Left lung (tissue), 10 donors: ENCODE measurements around the gene PLCL2. TPM values are rescaled to one million over a fixed set of nuclear protein-coding genes. Genes with fewer than 3 reads are reported as not detected.
"Not testable (repeated sequence)": the region's sequence is repeated elsewhere in the genome, so short reads cannot be mapped to it uniquely, and the experiment has no call there.

Experiments used
- ATAC-seq: fragments of 200-7000 bp; cut with Tn5 transposase; one replicate; pipeline ENCODE4 v1.9.1; 2020; ENCODE audit warnings: moderate library complexity
- DNase-seq, 4 donors: peaks; one replicate each; pipeline ENCODE4 v3.0.0-alpha.2; 2013 to 2020
- H3K27ac ChIP-seq, 2 donors: fragments of 200-600 bp; sonication (generic) in 1 of 2; one replicate each; pipeline versions ENCODE4 v1.5.0 to v1.8.0; 2020 to 2021
- H3K27me3 ChIP-seq, 2 donors: fragments of 200-600 bp; sonication (generic) in 1 of 2; one replicate each; pipeline versions ENCODE4 v1.5.0 to v1.8.0; 2020 to 2021
- H3K36me3 ChIP-seq, 2 donors: fragments of 200-600 bp; sonication (generic) in 1 of 2; one replicate each; pipeline versions ENCODE4 v1.5.0 to v1.8.0; 2020 to 2021
- H3K4me1 ChIP-seq, 2 donors: fragments of 200-600 bp; one replicate each; pipeline ENCODE4 v1.8.0; 2021
- H3K4me3 ChIP-seq, 2 donors: fragments of 200-600 bp; sonication (generic) in 1 of 2; one replicate each; pipeline versions ENCODE4 v1.5.0 to v1.8.0; 2020 to 2021; ENCODE audit warnings: mild to moderate bottlenecking in 1 of 2
- H3K9me3 ChIP-seq, 2 donors: fragments of 200-600 bp; sonication (generic) in 1 of 2; one replicate each; pipeline versions ENCODE4 v1.5.0 to v1.8.0; 2020 to 2021
- intact Hi-C, 2 donors: fragments of 100-400 bp; cut with DNase I; formaldehyde crosslinking; loops; one replicate each; pipeline versions ENCODE4 v1.11.2 to v1.14.2; 2022
- polyA plus RNA-seq, 6 donors: library from polyadenylated mRNA; unstranded; fragments of 120-200 nt; gene quantifications; one replicate each; pipeline ENCODE4 v1.2.1, GENCODE V29; 2013; ENCODE audit not compliant: insufficient read length in 6 of 6
- total RNA-seq, 2 donors: library from RNA; stranded (reverse); fragmentation: NEBNext Ultra II Directional; extraction: Animal tissue kit (Norgen Biotek cat#: 25700); gene quantifications; one replicate each; pipeline ENCODE4 v1.2.1, GENCODE V29; 2021
- TF ChIP-seq, protein P1 (sequence below), 2 donors: fragments of 200-600 bp; sonication (generic) in 1 of 2; IDR thresholded peaks; one replicate each; pipeline versions ENCODE4 v1.5.0 to v1.8.0; 2021; ENCODE audit warnings: antibody characterized with exemption in 2 of 2
- donor health status: DM: no; HTN: yes; CAD: no.
- donor health status: DM: no; HTN: no; CAD: no.

The PLCL2 gene
- total and polyA plus RNA-seq, 8 donors = 7.8 to 15.7 (median 10.1) TPM

DNA sequence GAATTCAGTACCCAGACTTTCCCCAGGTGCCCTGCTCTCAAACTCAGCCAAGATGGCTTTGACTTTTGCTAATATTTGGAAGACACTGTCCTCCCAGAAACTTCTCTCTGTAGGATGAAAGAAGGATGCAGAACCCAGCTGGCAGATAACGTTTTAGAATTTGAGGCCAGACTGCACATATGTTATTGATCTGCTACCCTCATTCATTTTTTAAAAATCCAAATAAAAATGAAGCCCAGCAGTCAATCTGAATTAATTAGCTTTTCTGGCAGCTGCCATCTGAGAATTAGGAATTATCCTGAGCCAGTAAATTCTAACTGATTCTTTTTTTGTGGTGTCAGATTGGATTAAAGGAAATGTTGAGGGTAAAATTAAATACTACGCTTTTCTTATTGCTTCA, 236.6 kb downstream of the PLCL2 start:
- ATAC-seq (no peak), DNase-seq (no peak)
- intact Hi-C loops = no loop called here
- no peaks in the 10 kb centered on the region for H3K36me3 ChIP-seq
- TF ChIP-seq, protein P1, sequence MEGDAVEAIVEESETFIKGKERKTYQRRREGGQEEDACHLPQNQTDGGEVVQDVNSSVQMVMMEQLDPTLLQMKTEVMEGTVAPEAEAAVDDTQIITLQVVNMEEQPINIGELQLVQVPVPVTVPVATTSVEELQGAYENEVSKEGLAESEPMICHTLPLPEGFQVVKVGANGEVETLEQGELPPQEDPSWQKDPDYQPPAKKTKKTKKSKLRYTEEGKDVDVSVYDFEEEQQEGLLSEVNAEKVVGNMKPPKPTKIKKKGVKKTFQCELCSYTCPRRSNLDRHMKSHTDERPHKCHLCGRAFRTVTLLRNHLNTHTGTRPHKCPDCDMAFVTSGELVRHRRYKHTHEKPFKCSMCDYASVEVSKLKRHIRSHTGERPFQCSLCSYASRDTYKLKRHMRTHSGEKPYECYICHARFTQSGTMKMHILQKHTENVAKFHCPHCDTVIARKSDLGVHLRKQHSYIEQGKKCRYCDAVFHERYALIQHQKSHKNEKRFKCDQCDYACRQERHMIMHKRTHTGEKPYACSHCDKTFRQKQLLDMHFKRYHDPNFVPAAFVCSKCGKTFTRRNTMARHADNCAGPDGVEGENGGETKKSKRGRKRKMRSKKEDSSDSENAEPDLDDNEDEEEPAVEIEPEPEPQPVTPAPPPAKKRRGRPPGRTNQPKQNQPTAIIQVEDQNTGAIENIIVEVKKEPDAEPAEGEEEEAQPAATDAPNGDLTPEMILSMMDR (IDR thresholded peaks at IDR 0.05) = no peak
- H3K4me3 ChIP-seq = no peak overlapping the region
- no peak overlapping the region for H3K27ac ChIP-seq
- H3K9me3 ChIP-seq = peaks cover 0 to 5% of the 10 kb centered on the region in 2 donors
- no peaks in the 10 kb centered on the region for H3K4me1 ChIP-seq
- H3K27me3 ChIP-seq = no peaks in the 10 kb centered on the region

DNA sequence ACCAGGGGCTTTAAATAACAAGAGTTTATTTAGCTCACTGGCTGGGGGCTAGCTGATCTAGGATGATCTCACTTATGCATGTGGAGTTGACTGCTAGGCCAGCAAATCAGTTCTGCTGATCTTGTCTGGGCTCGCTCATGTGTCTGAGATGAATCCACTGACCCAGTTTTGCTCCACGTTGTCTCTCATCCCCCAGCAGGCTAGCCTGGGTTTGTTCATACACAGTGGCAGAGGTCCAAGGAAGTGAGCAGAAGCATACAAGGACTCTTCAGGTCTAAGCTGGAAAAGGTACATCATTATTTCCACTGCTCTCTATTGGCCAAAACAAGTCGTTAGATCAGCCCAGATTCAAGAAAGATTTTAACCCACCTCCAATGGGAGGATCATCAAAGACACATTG, 238.0 kb downstream of the PLCL2 start:
- no peaks in the 10 kb centered on the region for H3K27me3 ChIP-seq

DNA sequence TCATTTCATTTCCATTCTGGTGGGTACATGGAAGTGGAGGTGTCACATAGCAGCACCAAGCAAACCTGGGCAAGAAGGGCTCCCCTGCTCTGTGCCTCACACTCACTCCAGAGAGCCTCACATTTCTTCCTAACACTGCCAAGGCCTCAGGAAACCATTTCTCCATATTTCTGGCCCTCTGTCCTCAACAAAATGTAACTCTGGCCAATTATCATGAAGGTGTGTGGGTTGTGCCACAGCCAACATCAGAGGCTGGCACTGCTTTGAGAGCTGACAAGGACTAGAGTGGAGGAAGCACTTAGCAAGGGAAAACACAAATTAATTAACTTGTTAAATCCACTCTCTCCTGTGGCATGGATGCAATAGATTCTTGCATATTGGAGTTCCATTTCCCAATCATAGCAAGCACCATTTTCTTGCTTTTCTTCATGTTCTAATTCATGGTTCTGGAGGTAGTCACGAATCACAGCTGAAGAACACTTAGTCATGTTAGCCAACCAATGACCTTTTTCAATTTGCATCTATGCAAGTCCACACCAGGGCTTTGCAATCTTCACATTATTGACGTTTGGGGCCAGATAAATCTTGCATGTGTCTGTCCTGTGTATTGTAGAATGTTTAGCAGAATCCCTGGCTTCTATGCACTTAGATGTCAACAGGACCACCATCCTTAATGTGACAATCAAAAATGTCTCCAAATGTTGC, 241.1 kb downstream of the PLCL2 start:
- H3K9me3 ChIP-seq = peaks cover 0 to 5% of the 10 kb centered on the region in 2 donors
- ATAC-seq = no peak
- DNase-seq = no peak
- no peak overlapping the region for H3K27ac ChIP-seq
- TF ChIP-seq, protein P1 (IDR thresholded peaks at IDR 0.05) = no peak
- intact Hi-C loops = no loop called here
- H3K4me1 ChIP-seq = no peaks in the 10 kb centered on the region
- no peaks in the 10 kb centered on the region for H3K27me3 ChIP-seq
- no peaks in the 10 kb centered on the region for H3K36me3 ChIP-seq
- no peak overlapping the region for H3K4me3 ChIP-seq

More for the DNA sequence above, 238.0 kb downstream of the PLCL2 start:
- Histone ChIP-seq H3K4me1 (no peaks in the 10 kb centered on the region), H3K27ac (no peak overlapping the region), H3K9me3 (peaks cover 0 to 5% of the 10 kb centered on the region in 2 donors), H3K36me3 (no peaks in the 10 kb centered on the region), H3K4me3 (no peak overlapping the region)
- ATAC-seq (no peak), DNase-seq (no peak)
- intact Hi-C loops = no loop called here
- TF ChIP-seq, protein P1 (IDR thresholded peaks at IDR 0.05) = no peak

DNA sequence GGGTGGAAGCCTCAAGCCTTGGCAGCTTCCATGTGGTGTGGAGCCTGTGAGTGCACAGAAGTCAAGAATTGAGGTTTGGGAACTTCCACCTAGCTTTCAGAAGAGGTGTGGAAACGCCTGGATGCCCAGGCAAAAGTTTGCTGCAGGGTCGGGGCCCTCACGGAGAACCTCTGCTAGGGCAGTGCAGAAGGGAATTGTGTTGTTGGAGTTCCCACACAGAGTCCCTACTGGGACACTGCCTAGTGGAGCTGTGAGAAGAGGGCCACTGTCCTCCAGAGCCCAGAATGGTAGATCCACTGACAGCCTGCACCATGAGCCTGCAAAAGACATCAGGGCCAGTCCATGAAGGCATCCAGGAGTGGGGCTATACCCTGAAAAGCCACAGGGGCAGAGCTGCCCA, 243.9 kb downstream of the PLCL2 start:
- H3K9me3 ChIP-seq, intact Hi-C loops, H3K36me3 ChIP-seq, H3K4me3 ChIP-seq, ATAC-seq, H3K27me3 ChIP-seq, H3K4me1 ChIP-seq, H3K27ac ChIP-seq, DNase-seq: not testable (repeated sequence)

DNA sequence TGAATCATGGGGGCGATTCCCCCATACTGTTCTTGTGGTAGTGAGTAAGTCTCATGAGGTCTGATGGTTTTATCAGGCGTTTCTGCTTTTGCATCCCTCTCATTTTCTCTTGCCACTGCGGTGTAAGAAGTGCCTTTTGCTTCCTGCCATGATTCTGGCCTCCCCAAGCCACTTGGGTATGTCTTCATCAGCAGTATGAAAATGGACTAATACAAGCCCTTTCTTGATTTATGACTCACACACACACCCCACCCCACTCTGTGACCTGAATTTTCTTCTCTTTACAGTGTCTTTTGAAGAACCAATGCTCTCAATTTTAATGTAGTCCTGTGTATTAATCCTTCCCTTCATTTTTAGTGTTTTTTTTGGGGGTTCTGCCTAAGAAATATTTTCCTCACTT, 244.8 kb downstream of the PLCL2 start:
- Histone ChIP-seq H3K36me3 (no peaks in the 10 kb centered on the region), H3K4me3 (no peak overlapping the region), H3K4me1 (no peaks in the 10 kb centered on the region), H3K27ac (no peak overlapping the region), H3K9me3 (no peaks in the 10 kb centered on the region), H3K27me3 (no peaks in the 10 kb centered on the region)
- DNase-seq (no peak), ATAC-seq (no peak)
- TF ChIP-seq, protein P1 (IDR thresholded peaks at IDR 0.05) = no peak
- intact Hi-C loops = no loop called here

DNA sequence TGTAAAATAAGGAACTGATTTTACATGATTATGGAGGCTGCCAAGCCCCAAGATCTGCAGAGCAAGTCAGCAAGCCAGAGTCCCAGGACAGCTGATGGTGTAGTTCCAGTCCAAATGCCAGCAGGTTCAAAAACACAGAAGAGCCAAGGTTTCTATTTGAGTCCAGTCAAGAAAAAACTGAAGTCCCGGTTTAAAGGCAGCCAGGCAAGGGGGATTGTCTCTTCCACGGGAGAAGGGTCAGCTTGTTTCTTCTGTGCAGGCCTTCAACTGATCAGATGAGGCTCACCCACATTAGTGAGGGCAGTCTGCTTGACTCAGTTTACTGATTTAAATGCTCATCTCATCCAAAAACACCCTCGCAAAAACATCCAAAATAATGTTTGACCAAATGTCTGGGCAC, 246.2 kb downstream of the PLCL2 start:
- no peak overlapping the region for H3K4me3 ChIP-seq
- no peak overlapping the region for H3K27ac ChIP-seq
- DNase-seq (no peak), ATAC-seq (no peak)
- H3K27me3 ChIP-seq = no peaks in the 10 kb centered on the region
- no peaks in the 10 kb centered on the region for H3K4me1 ChIP-seq
- TF ChIP-seq, protein P1 (IDR thresholded peaks at IDR 0.05) = no peak
- intact Hi-C loops = no loop called here
- H3K9me3 ChIP-seq = no peaks in the 10 kb centered on the region
- H3K36me3 ChIP-seq = no peaks in the 10 kb centered on the region
